Right cardiac atrium (tissue), 5 donors: ENCODE results near the gene RASGRP1. TPM values are rescaled to one million over a fixed set of nuclear protein-coding genes. Genes with fewer than 3 reads are reported as not detected.
"Not testable (repeated sequence)": the region's sequence is repeated elsewhere in the genome, so short reads cannot be mapped to it uniquely, and the experiment has no call there.

ENCODE experiments used
- ATAC-seq, 2 donors: fragments of 200-7000 bp; cut with Tn5 transposase; one replicate each; pipeline versions ENCODE4 v1.8.0 to v1.9.1; 2020; ENCODE audit warnings: moderate library complexity in 2 of 2, mild to moderate bottlenecking in 1 of 2
- DNase-seq, 3 donors: peaks; one replicate each; pipeline ENCODE4 v3.0.0-alpha.2; 2020
- H3K27ac ChIP-seq: one replicate; pipeline ENCODE4 v1.5.1; 2013; ENCODE audit warnings: mild to moderate bottlenecking, low read length, control low read depth, moderate library complexity
- H3K27me3 ChIP-seq: one replicate; pipeline ENCODE4 v1.6.1; 2013; ENCODE audit not compliant: control insufficient read depth, insufficient read depth
- H3K4me1 ChIP-seq: one replicate; pipeline ENCODE4 v1.6.1; 2013; ENCODE audit warnings: low read length; ENCODE audit not compliant: control insufficient read depth, insufficient read depth
- H3K4me3 ChIP-seq: one replicate; pipeline ENCODE4 v1.5.1; 2013; ENCODE audit warnings: low read length, control low read depth
- H3K9me3 ChIP-seq: one replicate; pipeline ENCODE4 v1.6.1; 2013; ENCODE audit warnings: low read length; ENCODE audit not compliant: control insufficient read depth
- WGBS: extraction: QIAGEN DNeasy Blood & Tissue Kit; methylation state at CpG from one replicate; pipeline ENCODE4 v1.1.7; 2013; 5-methylcytosine and 5-hydroxymethylcytosine counted together
- intact Hi-C, 4 donors: fragments of 100-400 bp; cut with DNase I; formaldehyde crosslinking; loops; one replicate each; pipeline versions ENCODE4 v1.11.0 to v1.14.0; 2022 to 2023
- polyA plus RNA-seq: library from polyadenylated mRNA; stranded (reverse); fragments of 200-250 nt; gene quantifications from one replicate; pipeline ENCODE4 v1.2.3, GENCODE V29; 2013
- total RNA-seq, 4 donors: library from RNA; stranded (reverse); fragmentation: NEBNext Ultra II Directional; extraction: Animal tissue kit (Norgen Biotek cat#: 25700); gene quantifications; one replicate each; pipeline ENCODE4 v1.2.1, GENCODE V29; 2021
- donor health status: healthy with polysubstance abuse.
- donor health status: DM: no; HTN: yes; CAD: no.
- donor health status: DM: no; HTN: no; CAD: no.
- donor health status: DM: no; HTN: yes; CAD: no; lungs with severe emphysema.
- donor health status: DM: yes; HTN: yes; CAD: no.

Gene RASGRP1
- total and polyA plus RNA-seq, 5 donors, result 0.43 to 3.5 (median 1.4) TPM

DNA sequence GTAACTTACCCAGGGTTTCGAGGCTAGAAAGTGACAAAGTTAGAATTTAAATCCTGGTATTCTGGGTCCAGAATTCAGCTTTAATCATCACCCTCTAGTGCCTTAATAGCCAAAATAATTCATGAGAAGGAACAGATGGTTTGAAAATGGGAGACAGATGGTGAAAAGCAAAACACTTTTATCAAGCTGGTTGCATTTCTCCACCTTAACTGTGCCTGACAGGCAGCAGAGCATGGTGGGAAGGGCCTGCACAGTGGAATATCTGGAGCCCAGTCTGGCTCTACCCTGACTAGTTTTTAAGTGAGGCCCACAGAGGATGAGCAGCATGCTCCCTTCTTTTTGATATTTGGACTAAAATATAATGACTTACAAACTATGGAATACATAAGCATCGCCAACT, 35.6 kb upstream of the RASGRP1 start:
- intact Hi-C loops, result no loop called here
- H3K27me3 ChIP-seq, result no peaks in the 10 kb centered on the region
- H3K9me3 ChIP-seq, result no peaks in the 10 kb centered on the region
- no peak overlapping the region for H3K4me3 ChIP-seq
- ATAC-seq (no peak), DNase-seq (no peak)
- WGBS, result 86% methylated on average over 2 of the region's 2 CpGs
- H3K4me1 ChIP-seq, result no peaks in the 10 kb centered on the region
- H3K27ac ChIP-seq, result no peak overlapping the region

DNA sequence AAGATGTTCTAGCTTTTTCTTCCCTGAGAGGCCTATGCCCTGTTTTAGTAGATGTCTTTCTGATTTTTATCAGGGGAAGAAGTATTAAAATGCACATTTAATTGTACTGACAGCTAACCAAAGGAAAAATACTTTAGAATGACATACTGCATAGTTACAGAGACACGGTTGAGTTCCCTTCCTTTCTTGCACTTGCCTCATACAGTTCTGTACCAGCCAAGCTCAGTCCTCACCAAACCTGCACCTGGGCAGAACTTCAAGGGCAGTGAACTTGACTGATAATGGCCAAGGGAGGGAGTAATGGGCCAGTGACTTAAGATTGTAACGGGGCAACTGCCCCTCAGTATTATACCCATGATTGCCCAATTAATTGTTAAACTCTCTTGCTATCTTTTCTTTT, 34.1 kb upstream of the RASGRP1 start:
- Histone ChIP-seq H3K4me1 (no peaks in the 10 kb centered on the region), H3K4me3 (no peak overlapping the region), H3K27ac (no peak overlapping the region), H3K27me3 (no peaks in the 10 kb centered on the region), H3K9me3 (no peaks in the 10 kb centered on the region)
- ATAC-seq (no peak), DNase-seq (no peak)
- 85% methylated on average over 2 of the region's 2 CpGs for WGBS
- intact Hi-C loops, result no loop called here

DNA sequence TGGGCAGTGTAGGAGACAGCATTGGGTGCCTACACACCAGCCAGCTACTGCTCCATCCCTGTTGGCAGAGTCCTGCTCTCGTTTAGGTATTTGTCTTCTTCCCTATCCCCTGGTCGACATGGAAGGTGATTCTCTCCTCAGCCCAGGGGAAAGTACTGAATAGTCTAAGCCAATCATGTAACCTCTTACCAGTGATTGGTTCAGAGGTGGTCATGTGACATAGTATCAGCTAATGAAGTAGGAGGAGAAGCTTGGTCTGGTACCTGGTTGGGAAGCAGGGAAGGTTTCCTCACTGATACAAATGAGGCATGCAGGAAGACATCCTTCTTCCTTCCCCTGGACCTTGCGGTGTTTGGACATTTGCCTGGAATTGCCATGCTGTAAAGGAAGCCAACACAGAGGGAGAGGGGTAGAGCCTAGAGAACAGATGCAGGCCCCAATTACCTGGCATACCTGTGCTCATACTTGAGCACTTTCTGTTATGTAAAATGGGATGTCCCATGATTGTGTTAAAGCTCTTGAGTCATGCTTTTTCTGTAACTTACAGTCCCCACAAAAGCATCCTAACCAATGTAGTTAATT, 32.7 kb upstream of the RASGRP1 start:
- ATAC-seq (no peak), DNase-seq (no peak)
- Histone ChIP-seq H3K4me1 (no peaks in the 10 kb centered on the region), H3K9me3 (no peaks in the 10 kb centered on the region), H3K27ac (no peak overlapping the region), H3K27me3 (no peaks in the 10 kb centered on the region), H3K4me3 (no peak overlapping the region)
- WGBS, result 75% methylated on average over 3 of the region's 3 CpGs
- intact Hi-C loops, result no loop called here

DNA sequence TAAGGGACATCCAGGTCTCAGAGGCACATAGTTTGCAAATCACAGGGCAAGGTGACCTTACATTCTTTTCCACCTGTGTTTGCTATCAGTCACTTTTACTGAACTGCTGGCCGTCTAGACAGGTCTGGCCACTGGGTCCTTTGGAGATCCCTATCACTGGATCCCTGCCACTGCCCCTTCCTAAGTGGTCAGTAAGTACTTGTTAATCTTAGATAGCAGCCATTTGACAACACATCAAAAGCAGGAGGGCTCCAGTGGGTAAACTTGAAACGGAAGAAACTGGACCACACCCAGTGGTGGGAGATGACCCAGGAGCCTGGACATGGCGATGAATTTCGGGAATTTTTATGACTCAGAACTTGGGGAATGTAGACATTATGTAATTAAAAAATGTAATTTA, 28.9 kb upstream of the RASGRP1 start:
- H3K4me3 ChIP-seq, result no peak overlapping the region
- DNase-seq, result no peak
- no peaks in the 10 kb centered on the region for H3K27me3 ChIP-seq
- ATAC-seq, result no peak
- WGBS, result 48% methylated on average over 4 of the region's 4 CpGs
- H3K4me1 ChIP-seq, result no peaks in the 10 kb centered on the region
- intact Hi-C loops, result no loop called here
- no peak overlapping the region for H3K27ac ChIP-seq
- no peaks in the 10 kb centered on the region for H3K9me3 ChIP-seq

DNA sequence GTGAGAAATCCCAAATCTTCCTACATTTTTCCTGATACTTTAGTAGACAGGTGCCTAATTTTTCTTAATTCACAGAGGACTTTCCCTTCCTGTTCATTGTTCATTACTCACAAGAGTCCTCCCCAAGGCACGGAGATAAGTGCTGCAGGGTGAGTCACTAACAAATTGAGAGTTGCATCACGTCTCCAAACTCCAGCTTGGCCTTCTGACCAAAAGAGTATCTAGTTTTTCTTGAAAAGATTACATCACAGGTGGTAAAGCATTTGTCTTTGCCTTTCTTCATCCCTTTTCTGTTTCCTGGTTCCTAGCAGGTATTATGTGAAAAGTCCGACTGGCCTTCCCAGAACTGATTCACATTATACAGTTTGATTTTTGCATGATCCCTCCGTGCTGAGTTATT, 24.9 kb upstream of the RASGRP1 start:
- Histone ChIP-seq H3K27me3 (no peaks in the 10 kb centered on the region), H3K9me3 (no peaks in the 10 kb centered on the region), H3K4me1 (no peaks in the 10 kb centered on the region), H3K4me3 (no peak overlapping the region), H3K27ac (no peak overlapping the region)
- intact Hi-C loops, result no loop called here
- DNase-seq (peak in 1 of 3 donors; percentile 16), ATAC-seq (peak; percentile 47 to 61)
- 59% methylated on average over 4 of the region's 4 CpGs for WGBS

DNA sequence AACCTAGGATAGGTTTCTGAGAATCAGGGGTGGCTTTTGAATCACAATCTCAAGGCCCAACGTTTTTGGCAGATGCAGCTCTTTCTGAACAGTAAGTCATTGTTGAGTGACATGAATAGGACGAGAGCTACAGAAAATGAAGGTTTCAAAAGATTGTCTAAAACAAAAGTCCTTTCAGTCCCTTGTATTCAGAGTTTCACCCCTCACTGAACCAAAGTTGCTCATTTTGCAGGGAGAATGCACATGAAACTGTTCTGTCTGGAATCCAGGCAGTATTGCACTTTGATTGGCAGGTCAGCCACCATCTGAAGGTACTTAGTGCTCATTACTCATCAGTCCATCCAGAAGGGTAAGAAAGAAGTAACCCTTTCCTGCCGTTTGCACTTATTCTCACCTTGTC, 24.1 kb upstream of the RASGRP1 start:
- Histone ChIP-seq H3K27ac (no peak overlapping the region), H3K9me3 (no peaks in the 10 kb centered on the region), H3K4me1 (no peaks in the 10 kb centered on the region), H3K27me3 (no peaks in the 10 kb centered on the region), H3K4me3 (no peak overlapping the region)
- ATAC-seq, result peak in 1 of 2 donors; percentile 25
- 35% methylated on average over 3 of the region's 3 CpGs for WGBS
- DNase-seq, result no peak
- intact Hi-C loops, result no loop called here

DNA sequence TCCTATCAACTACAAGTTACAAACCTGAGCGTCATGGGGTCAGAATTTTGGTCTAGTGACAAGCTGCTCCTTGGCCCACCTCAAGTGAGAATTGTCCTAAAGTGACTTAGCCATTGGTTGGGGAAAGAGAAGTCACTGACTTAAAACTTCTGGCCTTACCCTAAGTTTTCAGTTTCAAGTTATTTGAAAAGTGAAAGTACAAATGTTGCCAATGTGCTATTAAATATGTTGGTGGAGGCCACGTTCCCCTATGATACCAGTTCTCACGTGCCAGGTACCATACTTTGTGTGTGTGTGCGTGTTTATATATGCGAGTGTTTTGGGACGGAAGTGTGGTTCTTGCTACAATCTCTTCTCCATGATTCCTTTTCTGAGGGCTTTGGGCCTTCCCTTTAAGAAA, 22.6 kb upstream of the RASGRP1 start:
- Histone ChIP-seq H3K9me3 (no peaks in the 10 kb centered on the region), H3K4me3 (no peak overlapping the region), H3K27me3 (no peaks in the 10 kb centered on the region), H3K4me1 (no peaks in the 10 kb centered on the region), H3K27ac (no peak overlapping the region)
- ATAC-seq, result no peak
- no peak for DNase-seq
- 71% methylated on average over 6 of the region's 6 CpGs for WGBS
- intact Hi-C loops, result no loop called here

DNA sequence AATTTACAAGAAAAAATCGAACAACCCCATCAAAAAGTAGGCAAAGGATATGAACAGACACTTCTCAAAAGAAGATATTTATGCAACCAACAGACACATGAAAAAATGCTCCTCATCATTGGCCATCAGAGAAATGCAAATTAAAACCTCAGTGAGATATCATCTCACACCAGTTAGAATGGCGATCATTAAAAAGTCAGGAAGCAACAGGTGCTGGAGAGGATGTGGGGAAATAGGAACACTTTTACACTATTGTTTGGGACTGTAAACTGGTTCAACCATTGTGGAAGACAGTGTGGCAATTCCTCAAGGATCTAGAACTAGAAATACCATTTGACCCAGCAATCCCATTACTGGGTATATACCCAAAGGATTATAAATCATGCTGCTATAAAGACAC, 21.4 kb upstream of the RASGRP1 start:
- H3K4me1 ChIP-seq, intact Hi-C loops, H3K9me3 ChIP-seq, H3K27ac ChIP-seq, H3K27me3 ChIP-seq, H3K4me3 ChIP-seq, ATAC-seq, DNase-seq: not testable (repeated sequence)
- 91% methylated on average over 2 of the region's 2 CpGs for WGBS

DNA sequence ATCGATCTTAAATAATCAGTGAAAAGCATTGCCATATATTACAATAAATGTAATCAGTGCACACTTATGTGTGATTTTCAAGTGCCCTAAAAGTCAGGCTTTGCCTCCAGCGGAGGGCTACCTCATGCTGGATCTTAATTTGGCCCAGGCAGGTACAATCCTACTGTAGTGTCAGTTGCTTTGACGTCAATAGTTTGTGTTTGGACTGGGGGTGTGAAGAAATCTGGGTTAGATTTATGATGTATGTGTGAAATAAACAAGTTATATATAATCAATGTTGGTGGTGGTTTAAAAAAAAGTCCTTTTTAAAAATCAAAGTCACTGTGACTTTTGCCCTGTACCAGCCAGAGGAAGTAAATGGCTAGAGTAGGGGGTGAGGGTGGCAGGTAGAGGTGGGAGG, 14.0 kb upstream of the RASGRP1 start:
- no peak overlapping the region for H3K27ac ChIP-seq
- H3K27me3 ChIP-seq, result no peaks in the 10 kb centered on the region
- DNase-seq (no peak), ATAC-seq (no peak)
- 86% methylated on average over 3 of the region's 3 CpGs for WGBS
- H3K4me3 ChIP-seq, result no peak overlapping the region
- no peaks in the 10 kb centered on the region for H3K9me3 ChIP-seq
- intact Hi-C loops, result no loop called here
- H3K4me1 ChIP-seq, result no peaks in the 10 kb centered on the region

DNA sequence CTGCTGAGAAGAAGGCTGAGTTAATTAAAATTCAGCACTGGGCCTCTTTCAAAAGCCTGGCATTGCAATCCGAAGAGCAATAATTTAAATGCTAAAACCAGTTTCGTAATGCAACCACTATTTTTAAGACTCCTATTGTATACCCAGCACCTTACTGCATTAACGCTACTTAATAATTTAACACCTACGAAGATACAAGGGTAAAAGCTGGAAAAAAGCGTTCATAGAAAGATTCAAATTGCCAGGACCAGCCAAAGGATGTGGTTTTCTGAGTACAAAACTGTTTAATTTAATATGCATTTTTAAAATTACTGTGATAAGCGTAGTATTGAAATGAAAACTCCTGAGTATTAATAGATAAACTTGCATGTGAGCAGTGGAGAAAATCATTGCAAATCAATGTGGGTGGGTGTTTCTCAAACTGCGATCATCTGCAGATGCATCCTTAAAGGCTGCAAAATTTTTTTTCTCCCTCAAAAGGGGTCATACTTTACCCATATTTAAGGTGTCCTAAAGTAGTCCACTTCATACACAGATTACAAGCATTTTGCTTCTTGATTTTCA, 12.9 kb upstream of the RASGRP1 start:
- Histone ChIP-seq H3K27ac (no peak overlapping the region), H3K4me3 (no peak overlapping the region), H3K4me1 (no peaks in the 10 kb centered on the region), H3K9me3 (no peaks in the 10 kb centered on the region), H3K27me3 (no peaks in the 10 kb centered on the region)
- intact Hi-C loops, result no loop called here
- 83% methylated on average over 7 of the region's 7 CpGs for WGBS
- no peak for ATAC-seq
- no peak for DNase-seq

DNA sequence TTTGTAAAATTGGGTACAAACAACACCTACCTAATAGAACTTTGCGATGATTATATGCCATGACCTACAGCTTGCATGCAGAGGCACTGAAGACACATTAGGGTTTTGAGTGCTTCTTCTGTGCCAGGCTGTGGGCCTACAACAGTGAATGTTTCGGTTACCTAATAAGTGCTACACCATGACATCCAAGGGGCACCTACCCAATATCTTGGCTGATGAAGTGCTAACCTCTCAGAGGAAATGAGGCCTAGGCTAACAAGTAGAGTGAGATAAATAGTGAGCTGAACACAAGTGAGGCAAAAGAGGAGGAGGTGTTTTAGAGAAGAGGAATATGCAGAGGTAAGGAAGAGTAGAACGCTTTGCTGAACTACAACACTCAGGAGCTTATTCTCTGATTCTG, 12.2 kb upstream of the RASGRP1 start:
- intact Hi-C loops, result no loop called here
- Histone ChIP-seq H3K27me3 (no peaks in the 10 kb centered on the region), H3K27ac (no peak overlapping the region), H3K4me3 (no peak overlapping the region), H3K9me3 (no peaks in the 10 kb centered on the region), H3K4me1 (no peaks in the 10 kb centered on the region)
- ATAC-seq (no peak), DNase-seq (no peak)
- WGBS, result 91% methylated on average over 3 of the region's 3 CpGs

DNA sequence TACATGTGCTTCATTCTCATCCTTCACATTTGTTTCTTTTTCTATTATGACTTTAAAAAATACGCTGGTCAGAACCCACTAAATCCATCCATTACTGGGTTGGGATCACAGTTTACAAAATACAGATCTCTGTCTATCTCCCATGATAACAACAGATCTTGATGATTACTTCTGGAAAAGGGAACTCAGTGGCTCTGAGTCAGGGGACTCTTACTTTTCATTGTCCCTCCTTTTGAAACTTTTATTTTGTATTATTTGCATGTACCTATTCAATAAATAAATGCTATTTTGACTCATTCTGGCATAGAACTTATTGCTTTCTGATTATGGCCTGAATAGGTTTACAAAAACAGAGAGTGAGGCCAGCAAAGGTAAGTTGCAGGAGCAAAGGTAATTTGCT, 11.6 kb upstream of the RASGRP1 start:
- no peaks in the 10 kb centered on the region for H3K9me3 ChIP-seq
- ATAC-seq (no peak), DNase-seq (no peak)
- H3K27ac ChIP-seq, result no peak overlapping the region
- H3K4me3 ChIP-seq, result no peak overlapping the region
- no peaks in the 10 kb centered on the region for H3K27me3 ChIP-seq
- H3K4me1 ChIP-seq, result no peaks in the 10 kb centered on the region
- 81% methylated on average over 1 of the region's 1 CpG for WGBS
- intact Hi-C loops, result no loop called here
